ENCODE results near the gene EVC.
"Not testable (repeated sequence)": the region's sequence is repeated elsewhere in the genome, so short reads cannot be mapped to it uniquely, and the experiment has no call there.

EVC gene

GRCh38 chr4:5715357-5715756, 4.4 kb downstream of the EVC start:
- Mint-ChIP-seq H3K27ac (no peak overlapping the region), H3K36me3 (ENCODE audit: low read depth) (no peaks in the 10 kb centered on the region), H3K9me3 (peaks cover 18% of the 10 kb centered on the region), H3K4me1 (ENCODE audit: low read depth) (peaks cover 15% of the 10 kb centered on the region), H3K27me3 (peaks cover 24% of the 10 kb centered on the region), H3K4me3 (no peak overlapping the region)
- no peak for DNase-seq

GRCh38 chr4:5716391-5716790, 5.4 kb downstream of the EVC start:
- Mint-ChIP-seq H3K36me3 (ENCODE audit: low read depth) (no peaks in the 10 kb centered on the region), H3K27ac (no peak overlapping the region), H3K9me3 (peaks cover 18% of the 10 kb centered on the region), H3K4me3 (no peak overlapping the region), H3K4me1 (ENCODE audit: low read depth) (peaks cover 10% of the 10 kb centered on the region), H3K27me3 (peaks cover 23% of the 10 kb centered on the region)
- no peak for DNase-seq

- H3K4me3 Mint-ChIP-seq: no peak overlapping the region
- H3K27me3 Mint-ChIP-seq: peaks cover 13% of the 10 kb centered on the region
- H3K36me3 Mint-ChIP-seq (ENCODE audit: low read depth): no peaks in the 10 kb centered on the region
- H3K27ac Mint-ChIP-seq: no peak overlapping the region
- peaks cover 18% of the 10 kb centered on the region for H3K9me3 Mint-ChIP-seq
- peaks cover 1% of the 10 kb centered on the region for H3K4me1 Mint-ChIP-seq (ENCODE audit: low read depth)
- no peak for DNase-seq
Measured at GRCh38 chr4:5717449-5718158, 6.6 kb downstream of the EVC start.

- H3K27ac Mint-ChIP-seq: no peak overlapping the region
- H3K27me3 Mint-ChIP-seq: peaks cover 7% of the 10 kb centered on the region
- no peak for DNase-seq
- H3K4me3 Mint-ChIP-seq: no peak overlapping the region
- peaks cover 18% of the 10 kb centered on the region for H3K9me3 Mint-ChIP-seq
- H3K4me1 Mint-ChIP-seq (ENCODE audit: low read depth): no peaks in the 10 kb centered on the region
- no peaks in the 10 kb centered on the region for H3K36me3 Mint-ChIP-seq (ENCODE audit: low read depth)
Measured at GRCh38 chr4:5718411-5718810, 7.4 kb downstream of the EVC start.

- H3K27ac Mint-ChIP-seq: no peak overlapping the region
- peaks cover 7% of the 10 kb centered on the region for H3K27me3 Mint-ChIP-seq
- no peaks in the 10 kb centered on the region for H3K36me3 Mint-ChIP-seq (ENCODE audit: low read depth)
- no peaks in the 10 kb centered on the region for H3K4me1 Mint-ChIP-seq (ENCODE audit: low read depth)
- H3K9me3 Mint-ChIP-seq: peaks cover 11% of the 10 kb centered on the region
- DNase-seq: no peak
- no peak overlapping the region for H3K4me3 Mint-ChIP-seq
Measured at GRCh38 chr4:5719350-5720055, 8.5 kb downstream of the EVC start.

GRCh38 chr4:5720157-5720850, 9.3 kb downstream of the EVC start:
- Mint-ChIP-seq H3K36me3 (ENCODE audit: low read depth) (no peaks in the 10 kb centered on the region), H3K27ac (no peak overlapping the region), H3K4me1 (ENCODE audit: low read depth) (no peaks in the 10 kb centered on the region), H3K9me3 (peaks cover 5% of the 10 kb centered on the region), H3K27me3 (peaks cover 7% of the 10 kb centered on the region), H3K4me3 (no peak overlapping the region)
- no peak for DNase-seq

GRCh38 chr4:5720980-5721379, 10.0 kb downstream of the EVC start:
- Mint-ChIP-seq H3K9me3 (peaks cover 4% of the 10 kb centered on the region), H3K4me3 (no peak overlapping the region), H3K27me3 (peaks cover 7% of the 10 kb centered on the region), H3K36me3 (ENCODE audit: low read depth) (no peaks in the 10 kb centered on the region), H3K27ac (no peak overlapping the region), H3K4me1 (ENCODE audit: low read depth) (no peaks in the 10 kb centered on the region)
- no peak for DNase-seq

GRCh38 chr4:5721923-5722322, 10.9 kb downstream of the EVC start:
- no peak overlapping the region for H3K4me3 Mint-ChIP-seq
- H3K27ac Mint-ChIP-seq: no peak overlapping the region
- DNase-seq: no peak
- peaks cover 1% of the 10 kb centered on the region for H3K9me3 Mint-ChIP-seq
- H3K4me1 Mint-ChIP-seq (ENCODE audit: low read depth): no peaks in the 10 kb centered on the region
- H3K27me3 Mint-ChIP-seq: peaks cover 7% of the 10 kb centered on the region
- no peaks in the 10 kb centered on the region for H3K36me3 Mint-ChIP-seq (ENCODE audit: low read depth)

GRCh38 chr4:5722328-5722727, 11.3 kb downstream of the EVC start:
- peaks cover 7% of the 10 kb centered on the region for H3K27me3 Mint-ChIP-seq

GRCh38 chr4:5724377-5724776, 13.4 kb downstream of the EVC start:
- no peaks in the 10 kb centered on the region for H3K4me1 Mint-ChIP-seq (ENCODE audit: low read depth)
- DNase-seq: no peak
- no peaks in the 10 kb centered on the region for H3K36me3 Mint-ChIP-seq (ENCODE audit: low read depth)
- H3K4me3 Mint-ChIP-seq: no peak overlapping the region
- H3K27me3 Mint-ChIP-seq: peaks cover 7% of the 10 kb centered on the region
- no peaks in the 10 kb centered on the region for H3K9me3 Mint-ChIP-seq
- no peak overlapping the region for H3K27ac Mint-ChIP-seq

More at GRCh38 chr4:5722328-5722727, 11.3 kb downstream of the EVC start:
- H3K27ac Mint-ChIP-seq: no peak overlapping the region
- no peak overlapping the region for H3K4me3 Mint-ChIP-seq
- H3K36me3 Mint-ChIP-seq (ENCODE audit: low read depth): no peaks in the 10 kb centered on the region
- no peaks in the 10 kb centered on the region for H3K4me1 Mint-ChIP-seq (ENCODE audit: low read depth)
- H3K9me3 Mint-ChIP-seq: no peaks in the 10 kb centered on the region
- DNase-seq: no peak

GRCh38 chr4:5728412-5728811, 17.4 kb downstream of the EVC start:
- not testable (repeated sequence) for H3K4me3 Mint-ChIP-seq; H3K27me3 Mint-ChIP-seq; H3K36me3 Mint-ChIP-seq (ENCODE audit: low read depth); H3K4me1 Mint-ChIP-seq (ENCODE audit: low read depth); H3K9me3 Mint-ChIP-seq; DNase-seq; H3K27ac Mint-ChIP-seq

- Mint-ChIP-seq H3K4me1 (ENCODE audit: low read depth) (no peaks in the 10 kb centered on the region), H3K9me3 (no peaks in the 10 kb centered on the region), H3K36me3 (ENCODE audit: low read depth) (no peaks in the 10 kb centered on the region), H3K4me3 (no peak overlapping the region), H3K27ac (no peak overlapping the region), H3K27me3 (peaks cover 4% of the 10 kb centered on the region)
- no peak for DNase-seq
Measured at GRCh38 chr4:5730436-5730835, 19.4 kb downstream of the EVC start.

- H3K27me3 Mint-ChIP-seq: peaks cover 4% of the 10 kb centered on the region
- no peaks in the 10 kb centered on the region for H3K4me1 Mint-ChIP-seq (ENCODE audit: low read depth)
- no peaks in the 10 kb centered on the region for H3K36me3 Mint-ChIP-seq (ENCODE audit: low read depth)
- no peak overlapping the region for H3K27ac Mint-ChIP-seq
- DNase-seq: no peak
- H3K4me3 Mint-ChIP-seq: no peak overlapping the region
- H3K9me3 Mint-ChIP-seq: no peaks in the 10 kb centered on the region
Measured at GRCh38 chr4:5730993-5731990, 20.3 kb downstream of the EVC start.

- H3K4me3 Mint-ChIP-seq: no peak overlapping the region
- H3K27me3 Mint-ChIP-seq: peaks cover 4% of the 10 kb centered on the region
- H3K9me3 Mint-ChIP-seq: no peaks in the 10 kb centered on the region
- DNase-seq: no peak
- no peaks in the 10 kb centered on the region for H3K4me1 Mint-ChIP-seq (ENCODE audit: low read depth)
- H3K27ac Mint-ChIP-seq: no peak overlapping the region
- H3K36me3 Mint-ChIP-seq (ENCODE audit: low read depth): no peaks in the 10 kb centered on the region
Measured at GRCh38 chr4:5732158-5732557, 21.2 kb downstream of the EVC start.
